Gastroesophageal sphincter (tissue), 3 donors: ENCODE data around the gene SYNJ1.

Experiments
- EP300 ChIP-seq: sonication (generic); formaldehyde crosslinking; IDR thresholded peaks from one replicate; pipeline ENCODE4 v1.6.1; 2017; ENCODE audit warnings: antibody characterized with exemption, mild to moderate bottlenecking
- POLR2A ChIP-seq, 2 donors: fragments of 450-650 bp; IDR thresholded peaks; one replicate each; pipeline ENCODE4 v1.6.1; 2017; ENCODE audit warnings: antibody characterized with exemption in 2 of 2, mild to moderate bottlenecking in 2 of 2, moderate library complexity in 1 of 2
- TF ChIP-seq, protein P1 (sequence below), 4 experiments: fragments of 200-600 bp in 2 of 4; fragments of 450-650 bp in 2 of 4; sonication (generic) in 1 of 4; IDR thresholded peaks; one replicate each; pipeline ENCODE4 v1.5.1; 2017 to 2019; ENCODE audit warnings: antibody characterized with exemption in 4 of 4, mild to moderate bottlenecking in 2 of 4, moderate library complexity in 2 of 4

DNA sequence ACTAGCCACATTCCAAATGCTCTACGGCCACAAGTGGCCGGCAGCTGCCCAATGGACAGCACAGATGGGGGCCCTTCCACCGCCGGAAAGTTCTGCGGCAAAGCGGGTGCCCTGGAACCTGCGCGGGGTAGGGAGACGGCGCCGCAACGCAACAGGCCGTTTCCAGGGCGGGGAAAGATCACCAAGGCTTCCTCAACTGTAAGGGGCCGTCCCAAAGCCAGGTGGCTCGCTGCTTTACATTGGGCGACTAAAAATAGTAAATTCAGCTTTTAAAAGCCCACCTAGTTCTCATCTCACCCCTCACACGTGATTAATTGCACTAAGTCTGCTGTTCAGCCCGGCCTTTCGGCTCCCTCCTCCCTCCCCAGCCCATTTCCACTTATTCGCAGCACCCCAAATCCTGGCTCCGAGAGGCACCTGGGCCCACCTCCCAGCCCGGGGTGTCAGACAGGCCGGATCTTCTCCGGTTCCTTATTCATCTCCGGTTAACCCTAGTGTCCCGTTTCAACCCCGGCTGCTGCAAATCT, 116.3 kb downstream of the SYNJ1 start:
- TF ChIP-seq, protein P1, sequence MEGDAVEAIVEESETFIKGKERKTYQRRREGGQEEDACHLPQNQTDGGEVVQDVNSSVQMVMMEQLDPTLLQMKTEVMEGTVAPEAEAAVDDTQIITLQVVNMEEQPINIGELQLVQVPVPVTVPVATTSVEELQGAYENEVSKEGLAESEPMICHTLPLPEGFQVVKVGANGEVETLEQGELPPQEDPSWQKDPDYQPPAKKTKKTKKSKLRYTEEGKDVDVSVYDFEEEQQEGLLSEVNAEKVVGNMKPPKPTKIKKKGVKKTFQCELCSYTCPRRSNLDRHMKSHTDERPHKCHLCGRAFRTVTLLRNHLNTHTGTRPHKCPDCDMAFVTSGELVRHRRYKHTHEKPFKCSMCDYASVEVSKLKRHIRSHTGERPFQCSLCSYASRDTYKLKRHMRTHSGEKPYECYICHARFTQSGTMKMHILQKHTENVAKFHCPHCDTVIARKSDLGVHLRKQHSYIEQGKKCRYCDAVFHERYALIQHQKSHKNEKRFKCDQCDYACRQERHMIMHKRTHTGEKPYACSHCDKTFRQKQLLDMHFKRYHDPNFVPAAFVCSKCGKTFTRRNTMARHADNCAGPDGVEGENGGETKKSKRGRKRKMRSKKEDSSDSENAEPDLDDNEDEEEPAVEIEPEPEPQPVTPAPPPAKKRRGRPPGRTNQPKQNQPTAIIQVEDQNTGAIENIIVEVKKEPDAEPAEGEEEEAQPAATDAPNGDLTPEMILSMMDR (IDR thresholded peaks at IDR 0.05) = no peak
- no peak for TF ChIP-seq EP300
- TF ChIP-seq POLR2A (IDR thresholded peaks at IDR 0.05) = no peak
